GM12873 (cell line): ENCODE results near the gene SOWAHB.

Experiments used
- TF ChIP-seq, protein P1 (sequence below): IDR thresholded peaks from 2 replicates; pipeline ENCODE4 v1.5.1; 2012; ENCODE audit warnings: low read depth, mild to moderate bottlenecking, moderate library complexity, low read length, control low read depth; ENCODE audit not compliant: insufficient read depth; ENCODE audit errors: missing control alignments

The SOWAHB gene

DNA sequence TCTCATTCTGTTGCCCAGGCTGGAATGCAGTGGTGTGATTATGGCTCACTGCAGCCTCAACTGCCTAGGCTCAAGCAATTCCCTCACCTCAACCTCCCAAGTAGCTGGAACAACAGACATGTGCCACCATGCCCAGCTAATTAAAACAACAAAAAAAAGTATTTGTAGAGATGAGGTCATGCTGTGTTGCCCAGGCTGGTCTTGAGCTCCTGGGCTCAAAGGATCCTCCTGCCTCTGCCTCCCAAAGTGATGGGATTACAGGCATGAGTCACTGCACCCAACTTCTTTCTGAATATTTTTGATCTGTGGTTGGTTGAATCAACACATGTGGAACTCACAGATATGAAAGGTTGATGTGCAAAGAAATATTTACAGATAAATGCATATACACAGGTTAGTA, 33.1 kb upstream of the SOWAHB start:
- TF ChIP-seq, protein P1, sequence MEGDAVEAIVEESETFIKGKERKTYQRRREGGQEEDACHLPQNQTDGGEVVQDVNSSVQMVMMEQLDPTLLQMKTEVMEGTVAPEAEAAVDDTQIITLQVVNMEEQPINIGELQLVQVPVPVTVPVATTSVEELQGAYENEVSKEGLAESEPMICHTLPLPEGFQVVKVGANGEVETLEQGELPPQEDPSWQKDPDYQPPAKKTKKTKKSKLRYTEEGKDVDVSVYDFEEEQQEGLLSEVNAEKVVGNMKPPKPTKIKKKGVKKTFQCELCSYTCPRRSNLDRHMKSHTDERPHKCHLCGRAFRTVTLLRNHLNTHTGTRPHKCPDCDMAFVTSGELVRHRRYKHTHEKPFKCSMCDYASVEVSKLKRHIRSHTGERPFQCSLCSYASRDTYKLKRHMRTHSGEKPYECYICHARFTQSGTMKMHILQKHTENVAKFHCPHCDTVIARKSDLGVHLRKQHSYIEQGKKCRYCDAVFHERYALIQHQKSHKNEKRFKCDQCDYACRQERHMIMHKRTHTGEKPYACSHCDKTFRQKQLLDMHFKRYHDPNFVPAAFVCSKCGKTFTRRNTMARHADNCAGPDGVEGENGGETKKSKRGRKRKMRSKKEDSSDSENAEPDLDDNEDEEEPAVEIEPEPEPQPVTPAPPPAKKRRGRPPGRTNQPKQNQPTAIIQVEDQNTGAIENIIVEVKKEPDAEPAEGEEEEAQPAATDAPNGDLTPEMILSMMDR: no peak

GRCh38 chr4:76930685-76931084, 32.7 kb upstream of the SOWAHB start:
- TF ChIP-seq, protein P1: no peak

DNA sequence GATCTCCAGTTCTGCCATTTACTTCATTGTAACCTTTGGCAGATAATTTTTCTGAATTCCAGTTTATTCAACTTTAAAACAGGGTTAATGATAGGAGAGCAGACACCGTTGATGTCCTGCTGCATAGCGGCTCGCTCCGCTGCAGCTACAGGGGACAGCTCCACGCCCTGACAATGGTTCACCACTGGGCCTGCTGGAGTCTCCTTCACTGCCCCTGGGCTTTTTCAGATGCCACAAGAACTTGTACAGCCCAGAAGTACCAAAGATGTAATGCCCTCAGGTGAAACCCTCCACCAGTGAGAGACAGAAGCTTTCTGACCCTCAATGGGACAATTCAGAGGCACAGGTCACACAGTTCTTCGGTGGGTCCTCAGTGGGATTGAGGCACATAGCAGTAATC, 28.9 kb upstream of the SOWAHB start:
- TF ChIP-seq, protein P1: no peak

GRCh38 chr4:76923619-76924357, 25.8 kb upstream of the SOWAHB start:
- TF ChIP-seq, protein P1: no peak

DNA sequence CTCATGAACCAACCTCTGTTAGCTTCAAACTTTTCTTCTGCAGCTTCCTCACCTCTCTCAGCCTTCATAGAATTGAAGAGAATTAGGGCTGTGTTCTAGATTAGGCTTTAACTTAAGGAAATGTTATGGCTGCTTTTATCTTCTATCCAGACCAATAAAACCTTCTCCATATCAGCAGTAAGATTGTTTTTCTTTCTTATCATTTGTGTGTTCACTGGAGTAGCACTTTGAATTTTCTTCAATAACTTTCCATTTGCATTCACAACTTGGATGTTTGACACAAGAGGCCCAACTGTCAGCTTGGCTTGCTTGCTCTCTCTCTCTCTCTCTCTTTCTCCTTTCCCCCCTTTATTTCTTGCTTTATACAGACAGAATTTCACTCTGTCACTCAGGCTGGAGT, 22.8 kb upstream of the SOWAHB start:
- TF ChIP-seq, protein P1: no peak

- TF ChIP-seq, protein P1: no peak
These were observed 11.8 kb upstream of the SOWAHB start for GRCh38 chr4:76909711-76910110.

DNA sequence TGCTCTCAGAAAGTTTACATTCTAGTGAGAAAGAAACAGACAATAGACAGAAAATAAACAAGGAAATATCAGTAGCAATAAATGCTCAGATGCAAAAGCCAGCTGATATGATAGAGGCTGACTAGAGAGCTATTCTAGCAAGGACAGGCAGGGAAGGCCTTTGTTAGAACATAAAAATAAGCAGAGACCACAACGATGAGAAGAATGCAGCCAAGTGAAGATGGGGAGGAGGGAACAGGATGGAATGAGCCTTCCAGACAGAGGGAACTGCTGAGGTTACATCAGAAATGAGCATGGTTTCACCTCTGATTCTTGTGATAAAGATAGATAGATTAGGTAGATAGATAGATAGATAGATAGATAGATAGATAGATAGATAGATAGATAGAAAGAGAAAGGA, 7.6 kb upstream of the SOWAHB start:
- TF ChIP-seq, protein P1: no peak
